Stimulated activated naive CD4-positive, alpha-beta T cell (primary cell): ENCODE measurements around the gene TNS2.
A peak's percentile ranks its signal among the peaks of the same experiment; 100 is the strongest.
"Not testable (repeated sequence)": the region's sequence is repeated elsewhere in the genome, so short reads cannot be mapped to it uniquely, and the experiment has no call there.

Experiments
- DNase-seq, 6 experiments: peaks; one replicate each; lab custom pipeline; 2025; lab: John Stamatoyannopoulos, UW

The TNS2 gene, protein sequence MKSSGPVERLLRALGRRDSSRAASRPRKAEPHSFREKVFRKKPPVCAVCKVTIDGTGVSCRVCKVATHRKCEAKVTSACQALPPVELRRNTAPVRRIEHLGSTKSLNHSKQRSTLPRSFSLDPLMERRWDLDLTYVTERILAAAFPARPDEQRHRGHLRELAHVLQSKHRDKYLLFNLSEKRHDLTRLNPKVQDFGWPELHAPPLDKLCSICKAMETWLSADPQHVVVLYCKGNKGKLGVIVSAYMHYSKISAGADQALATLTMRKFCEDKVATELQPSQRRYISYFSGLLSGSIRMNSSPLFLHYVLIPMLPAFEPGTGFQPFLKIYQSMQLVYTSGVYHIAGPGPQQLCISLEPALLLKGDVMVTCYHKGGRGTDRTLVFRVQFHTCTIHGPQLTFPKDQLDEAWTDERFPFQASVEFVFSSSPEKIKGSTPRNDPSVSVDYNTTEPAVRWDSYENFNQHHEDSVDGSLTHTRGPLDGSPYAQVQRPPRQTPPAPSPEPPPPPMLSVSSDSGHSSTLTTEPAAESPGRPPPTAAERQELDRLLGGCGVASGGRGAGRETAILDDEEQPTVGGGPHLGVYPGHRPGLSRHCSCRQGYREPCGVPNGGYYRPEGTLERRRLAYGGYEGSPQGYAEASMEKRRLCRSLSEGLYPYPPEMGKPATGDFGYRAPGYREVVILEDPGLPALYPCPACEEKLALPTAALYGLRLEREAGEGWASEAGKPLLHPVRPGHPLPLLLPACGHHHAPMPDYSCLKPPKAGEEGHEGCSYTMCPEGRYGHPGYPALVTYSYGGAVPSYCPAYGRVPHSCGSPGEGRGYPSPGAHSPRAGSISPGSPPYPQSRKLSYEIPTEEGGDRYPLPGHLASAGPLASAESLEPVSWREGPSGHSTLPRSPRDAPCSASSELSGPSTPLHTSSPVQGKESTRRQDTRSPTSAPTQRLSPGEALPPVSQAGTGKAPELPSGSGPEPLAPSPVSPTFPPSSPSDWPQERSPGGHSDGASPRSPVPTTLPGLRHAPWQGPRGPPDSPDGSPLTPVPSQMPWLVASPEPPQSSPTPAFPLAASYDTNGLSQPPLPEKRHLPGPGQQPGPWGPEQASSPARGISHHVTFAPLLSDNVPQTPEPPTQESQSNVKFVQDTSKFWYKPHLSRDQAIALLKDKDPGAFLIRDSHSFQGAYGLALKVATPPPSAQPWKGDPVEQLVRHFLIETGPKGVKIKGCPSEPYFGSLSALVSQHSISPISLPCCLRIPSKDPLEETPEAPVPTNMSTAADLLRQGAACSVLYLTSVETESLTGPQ (N-terminal part only)

GRCh38 chr12:53049571-53050318 lies at the start of gene TNS2:
TSS of gene TNS2 (plus strand) at chr12:53050065. CDS start at chr12:53050186, 121 bp downstream.
- DNase-seq: no peak

DNA sequence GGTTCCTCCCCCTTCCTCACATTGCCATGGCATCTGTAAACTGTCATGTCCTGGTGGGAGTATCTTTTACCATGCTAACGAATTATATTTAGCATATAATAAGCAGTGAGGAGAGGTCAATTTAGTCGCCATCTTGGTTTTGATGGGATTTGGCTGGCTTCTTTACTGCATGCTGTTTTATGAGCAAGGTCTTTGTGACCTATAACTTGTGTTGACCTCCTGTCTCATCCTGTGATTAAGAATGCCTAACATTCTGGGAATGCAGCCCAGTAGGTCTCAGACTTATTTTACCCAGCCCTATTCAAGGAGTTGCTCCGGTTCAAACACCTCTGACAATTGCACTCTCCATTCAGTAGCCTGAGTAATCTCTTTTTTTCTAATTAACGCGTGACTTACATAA lies 45.7 kb upstream of the TNS2 start:
- DNase-seq: no peak

DNA sequence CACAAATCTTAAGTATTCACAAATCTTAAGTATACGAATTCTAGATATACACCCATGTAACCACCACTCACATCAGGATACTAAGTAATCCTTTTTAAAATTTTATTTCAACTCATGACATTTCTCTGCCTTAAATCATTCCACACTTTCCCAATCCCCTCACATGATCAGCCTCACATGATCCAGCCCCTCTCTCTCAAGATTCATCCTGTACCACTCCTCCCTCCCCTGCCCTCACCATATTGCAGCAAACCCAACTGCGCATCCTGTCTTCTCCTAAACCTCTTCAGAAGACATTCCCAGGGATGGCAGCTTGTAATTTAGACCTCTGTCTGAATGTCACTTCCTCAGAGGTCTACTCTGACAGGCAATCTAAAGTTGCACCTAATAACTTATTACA lies 45.3 kb upstream of the TNS2 start:
- no peak for DNase-seq

- peak in 1 of 6 experiments; percentile 21 for DNase-seq
Measured at GRCh38 chr12:53005215-53005985, 44.5 kb upstream of the TNS2 start.

DNA sequence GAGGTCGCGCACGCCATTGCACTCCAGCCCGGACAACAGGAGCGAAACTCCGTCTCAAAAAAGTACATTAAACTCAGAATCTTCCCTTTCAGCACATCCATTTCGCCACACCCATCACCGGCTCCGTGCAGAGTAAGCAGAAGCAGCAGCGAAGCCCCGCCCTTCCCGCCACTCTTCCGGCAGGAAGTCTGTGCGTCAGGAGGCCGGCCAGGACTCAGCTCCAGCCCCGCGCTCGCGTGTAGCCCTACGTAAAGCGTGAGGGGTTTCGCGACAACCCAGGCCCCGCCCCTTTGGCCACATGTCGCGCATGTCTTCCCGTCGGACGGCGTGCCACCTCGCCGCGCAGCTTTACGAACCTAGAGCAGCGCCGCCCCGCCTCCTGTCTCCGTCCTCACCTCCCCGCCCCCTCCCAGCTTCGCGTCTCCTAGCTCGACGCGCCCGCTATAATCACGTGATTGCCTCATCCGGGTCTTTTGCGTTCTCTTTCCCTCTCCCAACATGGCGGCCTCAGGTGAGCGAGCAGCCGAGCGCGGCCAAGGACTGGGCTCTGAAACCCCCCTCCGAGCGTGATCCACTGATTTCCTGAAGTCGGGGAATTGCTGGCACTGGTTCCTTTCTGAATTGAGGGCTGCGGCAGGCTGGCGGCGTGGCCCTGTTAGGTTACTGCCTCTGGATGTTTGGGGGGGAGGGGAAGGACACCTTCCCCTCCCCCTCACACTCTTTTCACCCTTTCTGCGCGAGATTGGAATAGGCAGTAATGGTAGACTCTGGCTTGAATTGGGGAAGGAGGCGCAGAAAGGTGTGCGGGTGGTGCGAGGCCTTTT lies 43.7 kb upstream of the TNS2 start, which contains the start of gene EIF4B:
Gene EIF4B, plus strand, starts transcription at position 471 of the 824 bp plus-strand sequence. Its CDS starts 28 bp downstream, at position 499.
- peak; percentile 96 to 100 (median 99) for DNase-seq

DNA sequence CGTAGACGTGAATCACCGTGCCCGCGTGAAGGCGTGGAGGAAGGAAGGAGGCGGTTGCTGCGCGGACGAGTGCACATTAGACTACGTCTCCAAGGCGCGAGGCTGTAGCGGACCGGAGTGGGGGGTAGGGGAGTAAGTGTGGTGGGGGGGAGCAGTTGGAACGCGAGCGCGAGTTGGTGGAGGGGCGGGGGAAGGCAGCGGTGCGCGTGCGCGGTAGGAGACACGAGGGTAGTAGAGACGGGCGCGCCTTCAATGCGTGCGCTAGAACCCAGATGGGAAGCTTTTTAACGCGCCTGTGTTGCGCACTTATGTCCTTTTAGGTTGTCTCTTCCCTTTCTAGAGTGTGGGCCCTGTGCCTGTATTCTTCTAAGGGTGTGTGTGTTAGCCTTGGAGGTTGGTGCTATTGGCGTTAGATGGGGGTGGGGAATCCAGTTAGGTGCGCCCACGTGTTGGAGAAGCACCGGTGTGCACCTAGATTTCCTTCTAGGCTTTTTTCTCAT lies 43.0 kb upstream of the TNS2 start:
- DNase-seq: peak; percentile 49 to 81 (median 72)

- DNase-seq: no peak
Measured at GRCh38 chr12:53007343-53007742, 42.5 kb upstream of the TNS2 start.

- not testable (repeated sequence) for DNase-seq
Measured at GRCh38 chr12:53008760-53009159, 41.1 kb upstream of the TNS2 start.

- DNase-seq: no peak
Measured at GRCh38 chr12:53010955-53011354, 38.9 kb upstream of the TNS2 start.

DNA sequence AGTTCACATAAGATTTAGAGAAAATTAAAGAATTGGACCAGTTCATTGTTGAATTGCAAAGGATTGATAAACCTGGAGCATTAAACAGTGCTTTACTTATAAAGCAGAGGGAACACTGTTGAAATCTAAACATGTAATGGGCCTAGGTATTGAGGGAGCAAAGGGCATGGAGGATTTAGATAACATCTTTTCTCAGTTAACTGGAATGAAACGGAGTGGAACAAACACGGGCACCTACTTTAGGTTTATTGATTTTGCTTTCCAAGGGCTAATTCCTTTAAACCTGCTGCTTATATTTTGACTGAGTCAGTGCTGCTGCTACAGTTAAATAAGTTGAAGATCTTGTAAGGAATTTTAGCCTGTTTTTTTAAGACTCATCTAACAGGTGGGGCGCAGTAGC lies 38.0 kb upstream of the TNS2 start:
- DNase-seq: no peak

- no peak for DNase-seq
Measured at GRCh38 chr12:53012928-53013327, 36.9 kb upstream of the TNS2 start.

GRCh38 chr12:53014709-53015108 lies 35.2 kb upstream of the TNS2 start:
- DNase-seq: no peak

DNA sequence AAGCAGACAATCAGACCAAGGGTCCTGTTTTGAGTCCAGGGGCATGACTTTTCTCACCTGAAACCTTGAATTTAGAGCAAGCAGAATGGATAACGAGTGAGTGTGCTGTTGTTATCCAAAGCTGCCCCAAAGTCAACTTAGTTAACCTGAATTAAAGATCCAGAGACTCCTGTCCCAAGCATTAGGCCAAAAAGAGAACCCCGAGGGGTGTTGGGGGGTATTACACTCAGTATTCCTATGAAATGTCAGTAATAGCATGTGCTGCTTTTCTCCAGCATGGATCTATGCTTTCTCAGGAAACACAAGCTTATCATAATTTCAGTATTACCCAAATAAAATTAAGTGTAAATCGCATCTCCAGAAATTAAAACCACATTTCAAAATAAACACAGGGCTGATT lies 24.6 kb upstream of the TNS2 start:
- DNase-seq: no peak

DNA sequence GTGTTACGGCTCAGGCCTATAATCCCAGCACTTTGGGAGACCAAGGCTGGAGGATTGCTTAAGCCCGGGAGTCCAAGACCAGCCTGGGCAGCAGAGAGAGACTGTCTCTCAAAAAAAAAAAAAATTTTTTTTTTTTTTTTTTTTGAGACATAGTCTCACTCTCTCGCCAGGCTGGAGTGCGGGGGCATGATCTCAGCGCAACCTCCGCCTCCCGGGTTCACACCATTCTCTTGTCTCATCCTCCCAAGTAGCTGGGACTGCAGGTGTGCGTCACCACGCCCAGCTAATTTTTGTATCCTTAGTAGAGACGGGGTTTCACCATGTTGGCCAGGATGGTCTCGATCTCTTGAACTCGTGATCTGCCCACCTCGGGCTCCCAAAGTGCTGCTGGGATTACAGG lies 22.9 kb upstream of the TNS2 start:
- DNase-seq: not testable (repeated sequence)

GRCh38 chr12:53031616-53032015 lies 18.2 kb upstream of the TNS2 start:
- no peak for DNase-seq

DNA sequence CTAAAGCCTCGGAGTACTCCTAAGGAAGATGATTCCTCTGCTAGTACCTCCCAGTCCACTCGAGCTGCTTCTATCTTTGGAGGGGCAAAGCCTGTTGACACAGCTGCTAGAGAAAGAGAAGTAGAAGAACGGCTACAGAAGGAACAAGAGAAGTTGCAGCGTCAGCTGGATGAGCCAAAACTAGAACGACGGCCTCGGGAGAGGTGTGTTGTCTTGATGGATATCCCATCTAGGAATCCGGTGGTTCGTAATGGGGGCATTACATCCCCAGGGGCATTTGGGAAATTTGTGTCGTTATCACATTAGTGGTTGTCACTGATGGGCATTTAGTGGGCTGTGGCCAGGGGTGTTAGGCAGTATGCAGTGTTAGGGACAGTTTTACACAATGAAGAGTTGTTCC lies 16.0 kb upstream of the TNS2 start:
- not testable (repeated sequence) for DNase-seq

GRCh38 chr12:53034459-53034858 lies 15.4 kb upstream of the TNS2 start:
- DNase-seq: no peak

DNA sequence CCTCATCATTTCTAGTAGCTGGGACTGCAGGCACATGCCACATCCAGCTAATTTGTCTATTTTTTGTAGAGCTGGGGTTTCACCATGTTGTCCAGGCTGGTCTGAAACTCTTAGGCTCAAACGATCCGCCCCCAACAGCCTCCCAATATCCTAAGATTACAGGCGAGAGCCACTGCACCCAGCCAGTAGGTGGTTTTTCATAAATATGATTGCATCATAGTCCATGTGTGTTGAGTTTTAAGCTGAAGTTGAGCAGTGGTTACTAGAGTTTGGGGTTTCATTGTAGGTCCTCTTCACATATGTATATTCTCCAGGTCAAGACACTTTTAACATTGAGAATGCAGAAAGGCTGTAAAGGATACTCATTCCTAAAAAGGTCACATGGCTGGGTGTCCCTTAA lies 13.1 kb upstream of the TNS2 start:
- no peak for DNase-seq

DNA sequence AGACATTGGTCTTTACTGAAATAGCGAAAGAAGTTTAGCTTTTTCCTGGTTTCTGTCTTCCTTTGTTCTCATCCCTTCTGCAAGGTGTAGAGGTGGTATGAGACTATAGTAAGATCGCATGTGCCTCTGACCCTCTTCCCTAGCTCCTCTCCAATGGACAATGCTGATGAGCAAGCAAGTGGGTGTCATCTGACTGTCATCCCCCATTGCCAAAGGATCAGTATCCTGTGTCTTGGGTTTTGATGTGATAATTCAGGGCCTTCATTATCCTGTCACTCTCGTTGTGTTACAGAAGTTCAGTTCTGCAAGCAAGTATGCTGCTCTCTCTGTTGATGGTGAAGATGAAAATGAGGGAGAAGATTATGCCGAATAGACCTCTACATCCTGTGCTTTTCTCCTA lies 10.0 kb upstream of the TNS2 start:
- no peak for DNase-seq
